Measurements from ENCODE around the gene ACOT11. TPM values are rescaled to one million over a fixed set of nuclear protein-coding genes. Genes with fewer than 3 reads are reported as not detected.
"Not testable (repeated sequence)": the region's sequence is repeated elsewhere in the genome, so short reads cannot be mapped to it uniquely, and the experiment has no call there.

Gene ACOT11
- total RNA-seq, 1 donor from 2014 or later, result 5.0 TPM

DNA sequence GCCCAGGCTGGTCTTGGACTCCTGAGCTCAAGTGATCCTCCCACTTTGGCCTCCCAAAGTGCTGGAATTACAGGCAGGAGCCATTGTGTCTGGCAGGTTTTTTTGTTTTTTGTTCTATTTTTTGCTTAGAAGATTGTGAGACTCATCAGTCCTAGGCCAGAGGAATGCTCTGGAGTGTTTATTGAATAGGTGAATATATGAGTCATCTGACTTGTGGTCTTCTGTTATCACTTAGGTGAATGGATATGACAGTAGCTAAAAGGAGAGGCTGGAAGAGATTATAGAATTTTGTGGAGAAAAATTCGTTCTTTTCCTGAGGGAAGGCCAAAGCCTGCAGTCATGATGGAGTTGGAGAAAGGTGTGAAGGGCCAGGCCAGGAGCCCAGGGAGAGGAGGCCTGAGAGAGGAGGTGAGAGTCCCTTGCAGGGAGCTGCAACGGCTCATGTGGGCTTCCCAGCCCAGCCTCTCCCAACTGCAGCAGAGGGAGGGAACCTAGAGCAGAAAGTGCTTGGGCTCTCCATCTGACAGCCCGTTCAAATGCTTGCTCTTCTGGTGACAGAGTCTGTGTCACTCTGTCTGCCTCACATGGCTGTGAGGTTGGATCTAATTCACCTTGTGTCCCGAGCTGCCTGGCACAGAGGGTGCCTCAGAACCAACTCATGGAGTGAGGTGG lies 31.6 kb upstream of the ACOT11 start:
- no peak overlapping the region for H3K4me3 ChIP-seq
- DNase-seq (no peak), ATAC-seq (no peak)
- no peaks in the 10 kb centered on the region for H3K27me3 ChIP-seq
- intact Hi-C loops (cut with DNase I), result no loop called here
- H3K36me3 ChIP-seq, result no peaks in the 10 kb centered on the region
- no peak overlapping the region for H3K27ac ChIP-seq
- TF ChIP-seq, protein P1, sequence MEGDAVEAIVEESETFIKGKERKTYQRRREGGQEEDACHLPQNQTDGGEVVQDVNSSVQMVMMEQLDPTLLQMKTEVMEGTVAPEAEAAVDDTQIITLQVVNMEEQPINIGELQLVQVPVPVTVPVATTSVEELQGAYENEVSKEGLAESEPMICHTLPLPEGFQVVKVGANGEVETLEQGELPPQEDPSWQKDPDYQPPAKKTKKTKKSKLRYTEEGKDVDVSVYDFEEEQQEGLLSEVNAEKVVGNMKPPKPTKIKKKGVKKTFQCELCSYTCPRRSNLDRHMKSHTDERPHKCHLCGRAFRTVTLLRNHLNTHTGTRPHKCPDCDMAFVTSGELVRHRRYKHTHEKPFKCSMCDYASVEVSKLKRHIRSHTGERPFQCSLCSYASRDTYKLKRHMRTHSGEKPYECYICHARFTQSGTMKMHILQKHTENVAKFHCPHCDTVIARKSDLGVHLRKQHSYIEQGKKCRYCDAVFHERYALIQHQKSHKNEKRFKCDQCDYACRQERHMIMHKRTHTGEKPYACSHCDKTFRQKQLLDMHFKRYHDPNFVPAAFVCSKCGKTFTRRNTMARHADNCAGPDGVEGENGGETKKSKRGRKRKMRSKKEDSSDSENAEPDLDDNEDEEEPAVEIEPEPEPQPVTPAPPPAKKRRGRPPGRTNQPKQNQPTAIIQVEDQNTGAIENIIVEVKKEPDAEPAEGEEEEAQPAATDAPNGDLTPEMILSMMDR (IDR thresholded peaks at IDR 0.05), result no peak
- no peaks in the 10 kb centered on the region for H3K4me1 ChIP-seq
- H3K9me3 ChIP-seq, result no peaks in the 10 kb centered on the region

DNA sequence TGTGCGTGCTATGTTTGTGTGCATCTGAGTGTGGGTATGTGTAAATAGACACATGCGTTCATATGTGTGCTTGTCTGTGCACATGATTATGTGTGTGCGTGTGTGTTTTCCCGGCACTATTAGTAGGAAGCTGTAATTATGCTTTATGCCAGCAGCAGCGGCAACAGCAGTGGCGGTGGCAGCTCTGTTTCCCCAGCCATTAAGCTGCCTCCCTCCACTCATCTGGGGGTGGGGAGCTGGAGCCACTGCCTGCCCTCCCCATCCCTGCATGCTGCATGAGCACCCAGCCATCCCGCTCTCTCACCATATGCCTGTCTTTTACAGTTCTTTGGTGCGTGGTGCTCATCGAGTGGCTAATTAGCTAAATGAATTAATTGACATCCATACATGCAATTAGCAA lies 30.5 kb upstream of the ACOT11 start:
- intact Hi-C loops (cut with DNase I), result no loop called here
- TF ChIP-seq, protein P1 (IDR thresholded peaks at IDR 0.05), result no peak
- no peak for ATAC-seq

DNA sequence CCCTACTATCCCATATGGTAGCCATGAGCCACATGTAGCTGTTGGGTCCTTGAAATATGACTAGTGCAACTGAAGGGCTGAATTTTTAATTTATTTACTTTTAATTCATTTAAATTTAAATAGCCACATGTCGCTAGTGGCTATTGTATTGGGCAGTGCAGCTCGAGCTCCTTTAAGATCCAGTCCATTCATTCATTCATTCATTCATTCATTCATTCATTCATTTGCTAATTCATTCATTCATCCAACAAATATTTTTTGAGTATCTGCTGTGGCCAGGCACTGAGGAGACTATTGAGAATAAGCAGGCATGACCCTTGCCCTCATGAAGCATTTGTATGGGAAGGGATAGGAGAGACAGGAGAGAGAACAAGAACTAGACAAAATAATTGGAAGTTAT lies 29.5 kb upstream of the ACOT11 start:
- Histone ChIP-seq H3K4me1 (no peaks in the 10 kb centered on the region), H3K36me3 (no peaks in the 10 kb centered on the region), H3K9me3 (no peaks in the 10 kb centered on the region), H3K27me3 (no peaks in the 10 kb centered on the region), H3K4me3 (no peak overlapping the region), H3K27ac (no peak overlapping the region)
- no peak for DNase-seq
- TF ChIP-seq, protein P1 (IDR thresholded peaks at IDR 0.05), result no peak
- no peak for ATAC-seq
- intact Hi-C loops (cut with DNase I), result no loop called here

More for the DNA sequence above, 30.5 kb upstream of the ACOT11 start:
- Histone ChIP-seq H3K36me3 (no peaks in the 10 kb centered on the region), H3K27me3 (no peaks in the 10 kb centered on the region), H3K4me1 (no peaks in the 10 kb centered on the region), H3K4me3 (no peak overlapping the region), H3K9me3 (no peaks in the 10 kb centered on the region), H3K27ac (no peak overlapping the region)
- DNase-seq, result no peak

DNA sequence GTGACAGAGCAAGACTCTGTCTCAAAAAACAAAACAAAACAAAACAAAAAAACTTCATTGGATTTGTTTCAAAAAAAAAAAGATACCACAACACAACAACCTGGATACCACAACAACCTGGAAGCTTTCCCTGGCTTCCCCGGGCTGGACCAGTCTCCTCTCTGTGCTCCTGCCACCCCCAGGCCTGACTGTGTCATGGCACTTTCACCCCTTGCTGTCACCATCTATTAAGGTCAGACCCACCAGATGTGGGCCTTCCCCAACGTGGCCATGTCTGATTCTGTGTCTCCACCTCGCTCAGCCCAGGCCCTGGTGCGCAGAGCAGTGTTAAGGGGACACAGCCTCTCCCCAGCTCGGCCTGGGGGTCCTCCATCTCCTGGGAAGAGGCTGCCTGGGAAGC lies 28.3 kb upstream of the ACOT11 start:
- Histone ChIP-seq H3K4me3 (no peak overlapping the region), H3K9me3 (no peaks in the 10 kb centered on the region), H3K36me3 (no peaks in the 10 kb centered on the region), H3K27ac (no peak overlapping the region), H3K27me3 (no peaks in the 10 kb centered on the region), H3K4me1 (no peaks in the 10 kb centered on the region)
- ATAC-seq, result no peak
- intact Hi-C loops (cut with DNase I), result no loop called here
- TF ChIP-seq, protein P1 (IDR thresholded peaks at IDR 0.05), result no peak
- no peak for DNase-seq

DNA sequence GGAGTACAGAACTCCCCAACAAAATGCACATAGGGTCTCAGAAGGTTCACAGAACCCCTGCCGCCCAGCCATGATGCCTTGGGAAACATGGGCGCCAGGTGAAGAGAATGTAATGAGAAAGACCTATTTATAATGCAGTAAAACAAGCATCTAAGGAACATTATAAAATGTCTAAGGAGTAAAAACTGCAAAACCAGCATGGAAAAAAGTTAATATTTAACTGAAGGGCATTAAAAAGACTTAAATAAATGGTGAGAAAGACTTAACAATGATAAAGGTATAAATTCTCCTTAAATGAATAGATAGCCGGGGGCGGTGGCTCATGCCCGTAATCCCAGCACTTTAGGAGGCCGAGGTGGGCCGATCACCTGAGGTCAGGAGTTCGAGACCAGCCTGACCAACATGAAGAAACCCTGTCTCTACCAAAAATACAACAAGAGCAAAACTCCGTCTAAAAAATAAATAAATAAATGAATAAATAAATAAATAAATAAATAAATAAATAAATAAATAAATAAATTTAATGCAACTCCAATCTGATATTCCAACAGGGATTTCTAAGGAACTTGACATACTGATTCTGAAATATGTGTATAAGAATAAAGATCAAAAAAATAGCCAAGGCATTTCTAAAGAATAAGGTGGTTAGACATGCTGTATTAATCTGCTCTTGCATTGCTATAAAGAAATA lies 27.3 kb upstream of the ACOT11 start:
- ATAC-seq (no peak), DNase-seq (no peak)
- intact Hi-C loops (cut with DNase I), result no loop called here
- H3K9me3 ChIP-seq, result no peaks in the 10 kb centered on the region
- H3K36me3 ChIP-seq, result no peaks in the 10 kb centered on the region
- H3K27ac ChIP-seq, result no peak overlapping the region
- TF ChIP-seq, protein P1 (IDR thresholded peaks at IDR 0.05), result no peak
- no peak overlapping the region for H3K4me3 ChIP-seq
- no peaks in the 10 kb centered on the region for H3K4me1 ChIP-seq
- no peaks in the 10 kb centered on the region for H3K27me3 ChIP-seq

GRCh38 chr1:54526565-54526964 lies 21.5 kb upstream of the ACOT11 start:
- H3K27me3 ChIP-seq; H3K9me3 ChIP-seq; H3K4me3 ChIP-seq; intact Hi-C loops (cut with DNase I); H3K4me1 ChIP-seq; DNase-seq; H3K27ac ChIP-seq; ATAC-seq; H3K36me3 ChIP-seq: not testable (repeated sequence)
